Activated CD8-positive, alpha-beta memory T cell treated with anti-CD3 and anti-CD28 coated beads, Interleukin-2, amount 50 U/mL, for 24 hours (primary cell): ENCODE measurements around the gene SUGCT.

Experiments
- DNase-seq: peaks from one replicate; pipeline ENCODE4 v3.0.0-alpha.2; 2020; ENCODE audit errors: extremely low read depth

Gene SUGCT

DNA sequence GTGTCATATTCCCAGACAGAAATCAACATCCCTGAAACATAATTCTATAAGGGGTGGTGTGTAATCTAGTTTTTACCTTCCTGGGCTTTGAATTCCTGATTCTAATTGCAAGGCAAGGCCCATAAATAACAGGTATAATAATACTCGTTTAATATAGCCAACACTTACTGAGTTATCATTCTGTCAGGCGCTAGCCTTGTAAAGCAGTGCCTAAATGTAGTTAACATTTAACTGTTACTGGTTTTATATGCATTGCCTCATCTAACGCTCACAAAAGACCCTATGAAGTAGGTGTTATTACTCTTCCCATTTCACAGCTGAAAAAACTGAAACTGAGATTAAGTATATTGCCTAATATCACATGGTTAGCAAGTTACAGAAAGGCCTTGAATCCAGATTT is 772.5 kb downstream of the SUGCT start:
- DNase-seq: no peak

DNA sequence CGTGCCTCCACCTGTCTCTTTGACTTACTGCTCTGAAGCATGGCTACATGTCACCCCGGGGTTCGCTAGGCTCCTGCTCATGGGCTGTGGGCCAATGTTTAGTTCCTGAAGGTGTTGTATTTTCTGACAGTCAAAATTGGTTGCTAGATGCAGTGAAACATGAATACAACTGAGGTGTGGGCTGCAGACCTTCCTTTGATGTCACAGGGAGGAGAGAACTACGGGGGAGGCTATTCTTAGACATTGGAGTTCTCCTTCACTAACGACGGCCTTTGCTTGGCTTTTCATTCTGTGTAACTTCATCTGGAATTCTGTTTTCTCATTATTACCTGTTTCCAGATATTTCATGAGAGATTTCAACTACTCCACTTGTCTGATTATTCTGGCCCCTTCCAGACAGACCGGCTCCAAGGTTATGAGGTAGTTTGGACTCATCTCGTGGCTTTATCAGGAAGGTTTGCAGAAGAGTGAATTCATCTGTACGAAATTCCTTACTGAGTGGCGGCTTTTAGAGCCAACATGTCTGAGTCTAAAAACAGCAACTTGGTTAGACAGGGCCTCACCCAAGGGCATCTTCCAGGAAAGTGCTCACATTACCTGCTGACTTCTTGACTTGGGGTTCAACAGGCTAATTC is 774.7 kb downstream of the SUGCT start:
- DNase-seq: no peak
